Natural killer cell (primary cell): ENCODE results near the gene AMY2B. TPM values are rescaled to one million over a fixed set of nuclear protein-coding genes. Genes with fewer than 3 reads are reported as not detected.
"Not testable (repeated sequence)": the region's sequence is repeated elsewhere in the genome, so short reads cannot be mapped to it uniquely, and the experiment has no call there.

Experiments used
- ATAC-seq, 3 donors: fragments of 150-1000 bp in 2 of 3; fragments of 200-7000 bp in 1 of 3; cut with Tn5 transposase; 1 replicate in 1 of 3; 2 replicates in 2 of 3; pipeline ENCODE4 v1.10.0; 2021; ENCODE audit warnings: mild to moderate bottlenecking in 2 of 3, moderate library complexity in 2 of 3
- DNase-seq, 2 donors: peaks; one replicate each; pipeline versions ENCODE4 v3.0.0 to v3.0.0-alpha.2; 2013 to 2021; ENCODE audit warnings: mixed read lengths in 1 of 2
- H3K27ac ChIP-seq: one replicate; pipeline ENCODE4 v1.5.1; 2013; ENCODE audit warnings: mild to moderate bottlenecking, low read length
- H3K27me3 ChIP-seq: one replicate; pipeline ENCODE4 v1.6.1; 2013; ENCODE audit warnings: low read length; ENCODE audit not compliant: control insufficient read depth, insufficient read depth
- H3K36me3 ChIP-seq: one replicate; pipeline ENCODE4 v1.6.1; 2013; ENCODE audit warnings: low read length; ENCODE audit not compliant: control insufficient read depth, insufficient read depth
- H3K4me1 ChIP-seq: one replicate; pipeline ENCODE4 v1.6.1; 2013; ENCODE audit warnings: low read length; ENCODE audit not compliant: control insufficient read depth, insufficient read depth
- H3K4me3 ChIP-seq: one replicate; pipeline ENCODE4 v1.5.1; 2013; ENCODE audit warnings: low read length
- H3K9me3 ChIP-seq: one replicate; pipeline ENCODE4 v1.6.1; 2013; ENCODE audit warnings: low read length; ENCODE audit not compliant: control insufficient read depth, insufficient read depth
- H3K27ac Mint-ChIP-seq, 2 donors: one replicate each; pipeline ENCODE4 v1.8.0; 2022; ENCODE audit warnings: mild to moderate bottlenecking in 2 of 2, mixed read lengths in 2 of 2, moderate library complexity in 1 of 2
- H3K27me3 Mint-ChIP-seq, 2 donors: one replicate each; pipeline ENCODE4 v1.8.0; 2022; ENCODE audit warnings: low read depth in 2 of 2, mixed read lengths in 2 of 2
- H3K36me3 Mint-ChIP-seq: one replicate; pipeline ENCODE4 v1.8.0; 2022; ENCODE audit warnings: mixed read lengths
- H3K4me1 Mint-ChIP-seq, 2 donors: one replicate each; pipeline ENCODE4 v1.8.0; 2022; ENCODE audit warnings: mixed read lengths in 2 of 2
- H3K4me3 Mint-ChIP-seq: one replicate; pipeline ENCODE4 v1.8.0; 2022; ENCODE audit warnings: mild to moderate bottlenecking, moderate library complexity, mixed read lengths
- H3K9me3 Mint-ChIP-seq, 2 donors: one replicate each; pipeline ENCODE4 v1.8.0; 2022; ENCODE audit warnings: mixed read lengths in 2 of 2
- CTCF ChIP-seq: fragments of 200-600 bp; IDR thresholded peaks from one replicate; pipeline ENCODE4 v1.8.0; 2022; ENCODE audit warnings: antibody characterized with exemption
- WGBS: methylation state at CpG from one replicate; pipeline ENCODE4 v1.1.7; 2013; ENCODE audit warnings: missing lambda C conversion rate; ENCODE audit not compliant: insufficient coverage; 5-methylcytosine and 5-hydroxymethylcytosine counted together
- intact Hi-C: fragments of 100-400 bp; cut with micrococcal nuclease; formaldehyde crosslinking; loops from one replicate; pipeline ENCODE4 v1.14.2; 2022
- total RNA-seq, 4 donors: library from RNA; stranded (reverse); fragments of 120-200 nt in 1 of 4; gene quantifications; one replicate each; pipeline versions ENCODE4 v1.2.3 to v1.2.4, GENCODE V29; 2013 to 2022

Gene AMY2B
- total RNA-seq, 3 donors from 2014 or later (not counting 1 experiment from before 2014, with no cell fraction given): 30.9 to 37.5 (median 31.7) TPM

DNA sequence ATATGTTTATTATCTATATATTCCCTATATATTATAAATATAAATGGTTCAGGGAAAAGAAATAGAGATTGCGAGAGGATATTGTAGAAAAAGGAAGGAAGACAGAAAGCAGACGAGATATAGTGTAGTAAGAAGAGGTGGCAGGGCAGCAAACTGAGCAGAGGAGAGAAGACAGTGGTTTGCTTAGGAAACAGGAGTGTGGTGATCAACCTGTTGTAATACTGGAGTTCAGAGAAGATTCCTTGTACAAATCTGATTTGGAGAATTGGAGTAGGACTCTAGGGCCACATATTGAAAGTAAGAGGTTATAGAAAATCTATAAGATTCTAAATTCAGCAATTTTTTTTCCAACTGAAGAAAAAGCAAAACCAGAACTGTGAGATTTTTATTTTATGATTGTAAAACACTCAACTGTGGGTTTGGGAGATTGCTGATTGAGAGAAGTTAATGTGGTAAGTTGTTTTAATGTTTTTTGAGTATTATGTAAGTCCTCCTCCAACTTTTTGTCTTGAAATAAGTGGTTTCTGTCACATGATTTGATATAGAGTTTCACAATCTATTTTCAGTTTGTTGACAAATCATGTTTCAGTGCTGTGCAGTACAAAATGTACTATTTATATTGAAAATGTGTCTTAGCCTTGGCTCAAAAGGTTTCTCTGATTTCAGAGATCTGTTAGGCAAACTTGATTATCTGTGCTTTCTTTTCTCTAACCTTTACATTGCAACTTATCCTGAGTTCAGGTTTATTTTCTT is 9.6 kb upstream of the AMY2B start:
- no peak for TF ChIP-seq CTCF
- Mint-ChIP-seq H3K9me3 (no peaks in the 10 kb centered on the region), H3K27ac (peak overlapping the region in 1 of 2 donors; percentile 7), H3K4me1 (peaks cover 0 to 5% of the 10 kb centered on the region in 2 donors), H3K4me3 (no peak overlapping the region), H3K27me3 (no peaks in the 10 kb centered on the region), H3K36me3 (no peaks in the 10 kb centered on the region)
- Histone ChIP-seq H3K9me3 (no peaks in the 10 kb centered on the region), H3K27ac (no peak overlapping the region), H3K4me3 (no peak overlapping the region), H3K4me1 (no peaks in the 10 kb centered on the region), H3K27me3 (no peaks in the 10 kb centered on the region), H3K36me3 (no peaks in the 10 kb centered on the region)
- DNase-seq: no peak
- intact Hi-C loops: no loop called here
- 58% methylated on average over 2 of the region's 2 CpGs for WGBS
- ATAC-seq: no peak

DNA sequence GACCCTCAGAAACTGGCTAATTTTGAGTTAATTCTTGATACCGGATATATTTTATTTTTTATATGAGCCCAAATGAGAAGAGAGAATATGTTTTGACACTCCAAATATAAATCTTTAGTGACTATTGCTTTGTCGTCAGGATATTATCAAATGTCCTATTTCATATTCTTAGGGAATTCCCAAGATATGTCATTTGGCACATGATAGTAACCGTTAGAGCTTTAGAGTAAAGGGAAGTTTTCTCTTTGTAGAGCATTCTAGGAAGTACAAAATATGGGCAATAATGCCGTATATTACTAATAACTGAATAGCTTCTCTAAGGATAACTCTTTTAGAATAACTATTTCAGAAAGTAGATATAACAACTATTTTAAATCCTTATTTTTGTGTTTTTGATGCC is 8.3 kb upstream of the AMY2B start:
- Histone ChIP-seq H3K27ac (no peak overlapping the region), H3K9me3 (no peaks in the 10 kb centered on the region), H3K4me1 (no peaks in the 10 kb centered on the region), H3K27me3 (no peaks in the 10 kb centered on the region), H3K36me3 (peaks cover 2% of the 10 kb centered on the region), H3K4me3 (no peak overlapping the region)
- ATAC-seq (no peak), DNase-seq (no peak)
- no peak for TF ChIP-seq CTCF
- Mint-ChIP-seq H3K27ac (no peak overlapping the region), H3K27me3 (no peaks in the 10 kb centered on the region), H3K4me1 (peaks cover 0 to 5% of the 10 kb centered on the region in 2 donors), H3K9me3 (no peaks in the 10 kb centered on the region), H3K36me3 (no peaks in the 10 kb centered on the region), H3K4me3 (no peak overlapping the region)
- intact Hi-C loops: no loop called here
- 86% methylated on average over 1 of the region's 4 CpGs for WGBS

DNA sequence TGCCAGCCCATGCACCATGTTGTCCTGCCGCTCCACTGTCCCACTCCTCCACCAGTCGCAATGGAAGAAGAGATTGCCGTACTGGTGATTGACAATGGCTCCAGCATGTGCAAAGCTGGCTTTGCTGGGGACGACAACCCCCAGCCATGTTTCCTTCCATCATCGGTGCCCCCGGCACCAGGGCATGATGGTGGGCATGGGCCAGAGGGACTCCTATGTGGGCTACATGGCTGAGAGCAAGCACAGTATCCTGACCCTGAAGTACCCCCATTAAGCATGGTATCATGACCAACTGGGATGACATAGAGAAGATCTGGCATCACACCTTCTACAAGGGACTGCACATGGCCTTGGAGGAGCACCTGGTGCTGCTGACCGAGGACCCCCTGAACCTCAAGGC is 1.9 kb upstream of the AMY2B start:
- no peak for TF ChIP-seq CTCF
- Histone ChIP-seq H3K36me3 (peaks cover 6% of the 10 kb centered on the region), H3K27ac (no peak overlapping the region), H3K4me3 (no peak overlapping the region), H3K9me3 (no peaks in the 10 kb centered on the region), H3K27me3 (no peaks in the 10 kb centered on the region), H3K4me1 (no peaks in the 10 kb centered on the region)
- no peak for DNase-seq
- intact Hi-C loops: no loop called here
- 95% methylated on average over 7 of the region's 7 CpGs for WGBS
- Mint-ChIP-seq H3K27ac (no peak overlapping the region), H3K9me3 (no peaks in the 10 kb centered on the region), H3K4me3 (no peak overlapping the region), H3K4me1 (no peaks in the 10 kb centered on the region), H3K36me3 (no peaks in the 10 kb centered on the region), H3K27me3 (no peaks in the 10 kb centered on the region)
- ATAC-seq: no peak

- H3K36me3 ChIP-seq: peaks cover 2% of the 10 kb centered on the region
- no peak overlapping the region for H3K27ac Mint-ChIP-seq
- H3K4me1 Mint-ChIP-seq: no peaks in the 10 kb centered on the region
- H3K4me3 Mint-ChIP-seq: no peak overlapping the region
- DNase-seq: no peak
- no peak overlapping the region for H3K27ac ChIP-seq
- H3K4me3 ChIP-seq: no peak overlapping the region
- no peaks in the 10 kb centered on the region for H3K4me1 ChIP-seq
- no peaks in the 10 kb centered on the region for H3K9me3 ChIP-seq
- H3K9me3 Mint-ChIP-seq: no peaks in the 10 kb centered on the region
- H3K27me3 Mint-ChIP-seq: no peaks in the 10 kb centered on the region
- TF ChIP-seq CTCF: no peak
- no peak for ATAC-seq
- H3K27me3 ChIP-seq: no peaks in the 10 kb centered on the region
- intact Hi-C loops: no loop called here
- H3K36me3 Mint-ChIP-seq: no peaks in the 10 kb centered on the region
Measured at GRCh38 chr1:103576065-103576464, 4.7 kb downstream of the AMY2B start.

DNA sequence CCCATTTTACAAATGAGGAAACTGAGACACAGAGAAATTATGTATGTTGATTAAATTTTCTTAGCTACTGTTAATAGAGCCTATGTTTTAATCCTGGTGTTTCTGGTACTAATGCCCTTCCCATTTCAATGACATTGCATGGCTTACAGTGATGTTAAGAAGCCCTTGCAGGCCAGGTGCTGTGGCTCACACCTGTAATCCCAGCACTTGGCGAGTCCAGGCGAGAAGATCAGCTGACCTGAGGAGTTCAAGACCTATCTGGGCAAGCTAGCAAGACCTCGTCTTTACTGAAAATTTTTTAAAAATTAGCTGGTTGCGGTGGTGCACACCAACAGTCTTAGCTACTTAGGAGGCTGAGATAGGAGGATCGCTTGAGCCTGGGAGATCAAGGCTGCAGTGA is 5.4 kb downstream of the AMY2B start:
- H3K36me3 Mint-ChIP-seq, H3K27me3 Mint-ChIP-seq, DNase-seq, H3K4me1 Mint-ChIP-seq, H3K9me3 ChIP-seq, H3K4me3 Mint-ChIP-seq, ATAC-seq, H3K27ac Mint-ChIP-seq, intact Hi-C loops, H3K4me3 ChIP-seq, H3K9me3 Mint-ChIP-seq, H3K4me1 ChIP-seq, H3K36me3 ChIP-seq, H3K27ac ChIP-seq, H3K27me3 ChIP-seq: not testable (repeated sequence)
- 95% methylated on average over 2 of the region's 5 CpGs for whole genome bisulfite sequencing
